Caco-2 (cell line): ENCODE data around the gene CNTNAP4. TPM values are rescaled to one million over a fixed set of nuclear protein-coding genes. Genes with fewer than 3 reads are reported as not detected.

Experiments used
- BruUV-seq: library from RNA; stranded (reverse); fragments of 400-500 nt; replicated peaks from 2 replicates; lab custom pipeline; 2021; lab: Mats Ljungman, UMichigan
- CTCF ChIA-PET: fragments of 300-600 bp; sonication (Branson Sonifier 250); formaldehyde crosslinking; loops from one replicate; lab custom pipeline; 2022; ENCODE audit warnings: antibody characterized with exemption; lab: Charles Lee
- POLR2A ChIA-PET: fragments of 300-600 bp; sonication (Branson Sonifier 250); formaldehyde crosslinking; loops from one replicate; lab custom pipeline; 2022; ENCODE audit warnings: antibody characterized with exemption; lab: Charles Lee
- DNase-seq, 2 experiments: peaks; one replicate each; pipeline versions ENCODE4 v3.0.0 to v3.0.0-alpha.2; 2020 to 2022
- H3K27me3 ChIP-seq: replicated peaks from 2 replicates; pipeline ENCODE4 v1.6.0; 2011; ENCODE audit warnings: low read length; ENCODE audit not compliant: control insufficient read depth, insufficient read depth
- H3K36me3 ChIP-seq: 2 replicates; pipeline ENCODE4 v1.5.1; 2011; ENCODE audit warnings: low read length; ENCODE audit not compliant: control insufficient read depth, insufficient read depth
- H3K4me1 ChIP-seq: fragments of 250-450 bp; sonication (Bioruptor Pico); 2 replicates; pipeline ENCODE4 v1.5.1; 2020; ENCODE audit warnings: mild to moderate bottlenecking
- H3K4me3 ChIP-seq: 2 replicates; pipeline ENCODE4 v1.5.1; 2011; ENCODE audit warnings: low read depth, mild to moderate bottlenecking, control low read depth, low read length
- H3K9me3 ChIP-seq: fragments of 250-450 bp; sonication (Bioruptor Pico); 2 replicates; pipeline ENCODE4 v1.5.1; 2020; ENCODE audit warnings: mild to moderate bottlenecking, moderate library complexity
- H3K27ac Mint-ChIP-seq: one replicate; pipeline ENCODE4 v1.8.0; 2022; ENCODE audit warnings: mixed read lengths; ENCODE audit not compliant: unreplicated experiment
- H3K27me3 Mint-ChIP-seq: one replicate; pipeline ENCODE4 v1.8.0; 2022; ENCODE audit warnings: mixed read lengths; ENCODE audit not compliant: insufficient read depth, unreplicated experiment
- H3K36me3 Mint-ChIP-seq: one replicate; pipeline ENCODE4 v1.8.0; 2022; ENCODE audit warnings: mild to moderate bottlenecking, mixed read lengths; ENCODE audit not compliant: insufficient read depth, unreplicated experiment
- H3K4me1 Mint-ChIP-seq: one replicate; pipeline ENCODE4 v1.8.0; 2022; ENCODE audit warnings: low read depth, mixed read lengths; ENCODE audit not compliant: unreplicated experiment
- H3K4me3 Mint-ChIP-seq: one replicate; pipeline ENCODE4 v1.8.0; 2022; ENCODE audit warnings: mild to moderate bottlenecking, moderate library complexity, mixed read lengths; ENCODE audit not compliant: unreplicated experiment
- H3K9me3 Mint-ChIP-seq: one replicate; pipeline ENCODE4 v1.8.0; 2022; ENCODE audit warnings: mixed read lengths; ENCODE audit not compliant: unreplicated experiment
- CTCF ChIP-seq, 2 experiments: fragments of 200-600 bp in 1 of 2; IDR thresholded peaks; 1 replicate in 1 of 2; 2 replicates in 1 of 2; pipeline versions ENCODE4 v1.5.1 to v1.8.0; 2011 to 2022; ENCODE audit warnings: antibody characterized with exemption in 1 of 2, control low read depth in 1 of 2, inconsistent platforms in 1 of 2, low read depth in 1 of 2, low read length in 1 of 2, mild to moderate bottlenecking in 1 of 2, moderate library complexity in 1 of 2; ENCODE audit not compliant: insufficient read depth in 1 of 2, severe bottlenecking in 1 of 2, unreplicated experiment in 1 of 2
- intact Hi-C: fragments of 100-400 bp; cut with micrococcal nuclease; formaldehyde crosslinking; loops from one replicate; pipeline ENCODE4 v1.10.0; 2022; ENCODE audit not compliant: unreplicated experiment
- total RNA-seq: library from RNA; stranded (reverse); gene quantifications from 2 replicates; pipeline ENCODE4 v1.2.3, GENCODE V29; 2022

The CNTNAP4 gene
- total RNA-seq, 1 experiment from 2014 or later: not detected

- Mint-ChIP-seq H3K27ac (no peak overlapping the region), H3K4me3 (no peak overlapping the region), H3K9me3 (no peaks in the 10 kb centered on the region), H3K27me3 (no peaks in the 10 kb centered on the region), H3K36me3 (no peaks in the 10 kb centered on the region), H3K4me1 (no peaks in the 10 kb centered on the region)
- no peak for DNase-seq
- Histone ChIP-seq H3K36me3 (no peaks in the 10 kb centered on the region), H3K4me3 (no peak overlapping the region), H3K9me3 (no peaks in the 10 kb centered on the region), H3K27me3 (no peaks in the 10 kb centered on the region), H3K4me1 (no peaks in the 10 kb centered on the region; the same call in 1 of the 2 replicates)
- ChIA-PET CTCF (no interaction called here), POLR2A (no interaction called here)
- no peak for TF ChIP-seq CTCF (IDR thresholded peaks at IDR 0.05; ENCODE audit: insufficient read depth in 1 of 2, low read depth in 1 of 2, low read length in 1 of 2, severe bottlenecking in 1 of 2, unreplicated experiment in 1 of 2)
- BruUV-seq: no TSS peak
- intact Hi-C loops: no loop called here
Observed at GRCh38 chr16:76459111-76459510, 181.9 kb downstream of the CNTNAP4 start.

- Mint-ChIP-seq H3K27me3 (no peaks in the 10 kb centered on the region), H3K9me3 (no peaks in the 10 kb centered on the region), H3K4me1 (no peaks in the 10 kb centered on the region), H3K27ac (no peak overlapping the region), H3K4me3 (no peak overlapping the region), H3K36me3 (no peaks in the 10 kb centered on the region)
- CTCF ChIA-PET: no interaction called here
- Histone ChIP-seq H3K36me3 (no peaks in the 10 kb centered on the region), H3K4me1 (no peaks in the 10 kb centered on the region; the same call in 1 of the 2 replicates), H3K27me3 (no peaks in the 10 kb centered on the region), H3K4me3 (no peak overlapping the region), H3K9me3 (no peaks in the 10 kb centered on the region)
- TF ChIP-seq CTCF (IDR thresholded peaks at IDR 0.05; ENCODE audit: insufficient read depth in 1 of 2, low read depth in 1 of 2, low read length in 1 of 2, severe bottlenecking in 1 of 2, unreplicated experiment in 1 of 2): no peak
- DNase-seq: no peak
- no TSS peak for BruUV-seq
- POLR2A ChIA-PET: no interaction called here
- intact Hi-C loops: no loop called here
Observed at GRCh38 chr16:76461836-76462235, 184.6 kb downstream of the CNTNAP4 start.

GRCh38 chr16:76464955-76465620, 187.9 kb downstream of the CNTNAP4 start:
- Mint-ChIP-seq H3K27ac (no peak overlapping the region), H3K4me1 (no peaks in the 10 kb centered on the region), H3K9me3 (no peaks in the 10 kb centered on the region), H3K4me3 (no peak overlapping the region), H3K27me3 (no peaks in the 10 kb centered on the region), H3K36me3 (no peaks in the 10 kb centered on the region)
- no peaks in the 10 kb centered on the region for H3K9me3 ChIP-seq
- no peaks in the 10 kb centered on the region; the same call in 1 of the 2 replicates for H3K4me1 ChIP-seq
- no TSS peak for BruUV-seq
- intact Hi-C loops: no loop called here
- no peaks in the 10 kb centered on the region for H3K36me3 ChIP-seq
- CTCF ChIA-PET: no interaction called here
- TF ChIP-seq CTCF (IDR thresholded peaks at IDR 0.05; ENCODE audit: insufficient read depth in 1 of 2, low read depth in 1 of 2, low read length in 1 of 2, severe bottlenecking in 1 of 2, unreplicated experiment in 1 of 2): no peak
- no peak for DNase-seq
- no peaks in the 10 kb centered on the region for H3K27me3 ChIP-seq
- no peak overlapping the region for H3K4me3 ChIP-seq
- POLR2A ChIA-PET: no interaction called here
